Smooth muscle cell (in vitro differentiated cells): ENCODE results near the gene TRIM2. TPM values are rescaled to one million over a fixed set of nuclear protein-coding genes. Genes with fewer than 3 reads are reported as not detected.

Experiments used
- DNase-seq: peaks from one replicate; lab custom pipeline; 2025; ENCODE audit not compliant: unreplicated experiment; lab: John Stamatoyannopoulos, UW
- H2AFZ ChIP-seq: fragments of 200-600 bp; sonication (generic); 2 replicates; pipeline ENCODE4 v1.6.0; 2016; ENCODE audit warnings: antibody characterized with exemption, low read depth, mild to moderate bottlenecking
- H3F3A ChIP-seq: fragments of 200-600 bp; sonication (generic); 2 replicates; pipeline ENCODE4 v1.6.0; 2017; ENCODE audit warnings: antibody characterized with exemption, low read depth
- H3K27ac ChIP-seq: fragments of 200-600 bp; sonication (generic); 2 replicates; pipeline ENCODE4 v1.5.1; 2016; ENCODE audit warnings: low read depth, mild to moderate bottlenecking
- H3K27me3 ChIP-seq: fragments of 200-600 bp; sonication (generic); 2 replicates; pipeline ENCODE4 v1.6.1; 2016; ENCODE audit warnings: low read depth, mild to moderate bottlenecking
- H3K36me3 ChIP-seq: fragments of 200-600 bp; sonication (generic); 2 replicates; pipeline ENCODE4 v1.5.1; 2016; ENCODE audit warnings: low read depth
- H3K4me1 ChIP-seq: fragments of 200-600 bp; sonication (generic); 2 replicates; pipeline ENCODE4 v1.5.1; 2016; ENCODE audit warnings: low read depth
- H3K4me2 ChIP-seq: fragments of 200-600 bp; sonication (generic); 2 replicates; pipeline ENCODE4 v1.6.0; 2016; ENCODE audit warnings: mild to moderate bottlenecking
- H3K4me3 ChIP-seq: fragments of 200-600 bp; sonication (generic); 2 replicates; pipeline ENCODE4 v1.5.1; 2016; ENCODE audit warnings: mild to moderate bottlenecking
- H3K79me2 ChIP-seq: fragments of 200-600 bp; sonication (generic); 2 replicates; pipeline ENCODE4 v1.6.0; 2016; ENCODE audit warnings: low read depth, mild to moderate bottlenecking
- H3K9ac ChIP-seq: fragments of 200-600 bp; sonication (generic); 2 replicates; pipeline ENCODE4 v1.6.0; 2016; ENCODE audit warnings: low read depth
- H3K9me3 ChIP-seq: fragments of 200-600 bp; sonication (generic); replicated peaks from 2 replicates; pipeline ENCODE4 v1.5.1; 2016; ENCODE audit warnings: low read depth
- H4K20me1 ChIP-seq: fragments of 200-600 bp; sonication (generic); 2 replicates; pipeline ENCODE4 v1.6.0; 2016; ENCODE audit warnings: low read depth
- WGBS: methylation state at CpG from one replicate; pipeline ENCODE4 v1.1.7; 2016; ENCODE audit warnings: low lambda C conversion rate; 5-methylcytosine and 5-hydroxymethylcytosine counted together
- polyA plus RNA-seq: library from polyadenylated mRNA; unstranded; fragments of >200 nt; fragmentation: Nextera tagmentation; extraction: Ambion mirVana; gene quantifications from 2 replicates; pipeline ENCODE4 v1.2.1, GENCODE V29; 2016
- total RNA-seq: library from RNA; depleted of rRNA; stranded (reverse); fragments of >200 nt; gene quantifications from 2 replicates; pipeline ENCODE4 v1.2.3, GENCODE V29; 2014
- TF ChIP-seq, protein P1 (sequence below): fragments of 200-600 bp; sonication (generic); IDR thresholded peaks from 2 replicates; pipeline ENCODE4 v1.5.1; 2017; ENCODE audit warnings: borderline replicate concordance, mild to moderate bottlenecking, antibody characterized with exemption; ENCODE audit not compliant: insufficient read depth, poor library complexity, severe bottlenecking

Gene TRIM2
- total and polyA plus RNA-seq, 2 experiments from 2014 or later: 9.1 to 33.4 TPM

DNA sequence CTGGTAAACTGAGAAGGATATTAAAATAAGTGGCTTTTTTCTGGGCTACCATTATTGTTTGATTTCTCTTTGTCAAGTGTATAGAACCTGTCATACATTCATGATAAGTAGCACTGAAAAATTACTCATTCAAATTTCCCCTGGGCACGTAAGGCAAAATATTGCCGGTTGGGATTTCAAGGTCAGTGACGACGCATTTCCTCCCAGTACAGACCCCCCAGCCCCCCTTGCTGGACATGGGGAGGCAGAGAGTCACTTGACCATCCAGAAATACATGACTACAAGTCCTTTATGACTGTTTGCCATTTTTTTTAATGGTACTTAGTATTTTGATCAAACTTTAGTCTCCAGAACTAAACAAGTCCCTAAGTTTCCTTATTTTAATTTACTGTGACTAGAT is 133.4 kb downstream of the TRIM2 start:
- no peaks in the 10 kb centered on the region for H4K20me1 ChIP-seq
- H3F3A ChIP-seq: no peaks in the 10 kb centered on the region
- no peaks in the 10 kb centered on the region for H3K27me3 ChIP-seq
- H2AFZ ChIP-seq: no peak overlapping the region
- 96% methylated on average over 4 of the region's 4 CpGs for WGBS
- DNase-seq: no peak
- H3K4me2 ChIP-seq: no peak overlapping the region
- no peak overlapping the region for H3K27ac ChIP-seq
- H3K36me3 ChIP-seq: no peaks in the 10 kb centered on the region
- H3K9me3 ChIP-seq: no peaks in the 10 kb centered on the region
- TF ChIP-seq, protein P1, sequence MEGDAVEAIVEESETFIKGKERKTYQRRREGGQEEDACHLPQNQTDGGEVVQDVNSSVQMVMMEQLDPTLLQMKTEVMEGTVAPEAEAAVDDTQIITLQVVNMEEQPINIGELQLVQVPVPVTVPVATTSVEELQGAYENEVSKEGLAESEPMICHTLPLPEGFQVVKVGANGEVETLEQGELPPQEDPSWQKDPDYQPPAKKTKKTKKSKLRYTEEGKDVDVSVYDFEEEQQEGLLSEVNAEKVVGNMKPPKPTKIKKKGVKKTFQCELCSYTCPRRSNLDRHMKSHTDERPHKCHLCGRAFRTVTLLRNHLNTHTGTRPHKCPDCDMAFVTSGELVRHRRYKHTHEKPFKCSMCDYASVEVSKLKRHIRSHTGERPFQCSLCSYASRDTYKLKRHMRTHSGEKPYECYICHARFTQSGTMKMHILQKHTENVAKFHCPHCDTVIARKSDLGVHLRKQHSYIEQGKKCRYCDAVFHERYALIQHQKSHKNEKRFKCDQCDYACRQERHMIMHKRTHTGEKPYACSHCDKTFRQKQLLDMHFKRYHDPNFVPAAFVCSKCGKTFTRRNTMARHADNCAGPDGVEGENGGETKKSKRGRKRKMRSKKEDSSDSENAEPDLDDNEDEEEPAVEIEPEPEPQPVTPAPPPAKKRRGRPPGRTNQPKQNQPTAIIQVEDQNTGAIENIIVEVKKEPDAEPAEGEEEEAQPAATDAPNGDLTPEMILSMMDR: no peak
- H3K4me1 ChIP-seq: no peaks in the 10 kb centered on the region
- no peak overlapping the region for H3K9ac ChIP-seq
- no peaks in the 10 kb centered on the region for H3K79me2 ChIP-seq
- no peak overlapping the region for H3K4me3 ChIP-seq

DNA sequence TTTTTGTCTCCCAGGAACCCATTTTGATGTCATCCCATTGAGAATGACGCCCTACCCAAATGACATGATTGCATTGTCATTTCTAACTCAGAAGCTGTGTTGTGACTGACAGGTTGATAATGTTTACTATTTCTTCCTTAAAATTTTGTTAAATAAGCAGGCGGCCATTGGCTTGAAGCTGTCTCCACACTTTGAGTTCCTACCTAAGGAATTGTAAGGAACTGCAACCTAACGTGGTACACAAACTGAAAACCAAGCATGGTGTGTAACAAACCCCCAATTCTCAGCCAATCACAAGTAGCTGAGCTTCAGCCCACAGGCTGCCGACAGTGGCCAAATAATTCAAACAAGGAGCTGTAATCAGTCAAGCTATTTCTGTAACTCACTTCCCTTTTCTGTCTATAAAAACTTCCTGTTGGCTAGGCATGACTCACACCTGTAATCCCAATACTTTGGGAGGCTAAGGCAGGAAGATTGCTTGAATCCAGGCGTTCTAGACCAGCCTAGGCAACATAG is 137.4 kb downstream of the TRIM2 start:
- Histone ChIP-seq H3K9me3 (no peaks in the 10 kb centered on the region), H3F3A (no peaks in the 10 kb centered on the region), H3K36me3 (no peaks in the 10 kb centered on the region), H3K4me2 (no peak overlapping the region), H4K20me1 (no peaks in the 10 kb centered on the region), H2AFZ (no peak overlapping the region), H3K9ac (no peak overlapping the region), H3K4me3 (no peak overlapping the region), H3K4me1 (peaks cover 8% of the 10 kb centered on the region), H3K27me3 (no peaks in the 10 kb centered on the region), H3K79me2 (no peaks in the 10 kb centered on the region), H3K27ac (no peak overlapping the region)
- 60% methylated on average over 5 of the region's 5 CpGs for WGBS
- DNase-seq: no peak
- TF ChIP-seq, protein P1: no peak

DNA sequence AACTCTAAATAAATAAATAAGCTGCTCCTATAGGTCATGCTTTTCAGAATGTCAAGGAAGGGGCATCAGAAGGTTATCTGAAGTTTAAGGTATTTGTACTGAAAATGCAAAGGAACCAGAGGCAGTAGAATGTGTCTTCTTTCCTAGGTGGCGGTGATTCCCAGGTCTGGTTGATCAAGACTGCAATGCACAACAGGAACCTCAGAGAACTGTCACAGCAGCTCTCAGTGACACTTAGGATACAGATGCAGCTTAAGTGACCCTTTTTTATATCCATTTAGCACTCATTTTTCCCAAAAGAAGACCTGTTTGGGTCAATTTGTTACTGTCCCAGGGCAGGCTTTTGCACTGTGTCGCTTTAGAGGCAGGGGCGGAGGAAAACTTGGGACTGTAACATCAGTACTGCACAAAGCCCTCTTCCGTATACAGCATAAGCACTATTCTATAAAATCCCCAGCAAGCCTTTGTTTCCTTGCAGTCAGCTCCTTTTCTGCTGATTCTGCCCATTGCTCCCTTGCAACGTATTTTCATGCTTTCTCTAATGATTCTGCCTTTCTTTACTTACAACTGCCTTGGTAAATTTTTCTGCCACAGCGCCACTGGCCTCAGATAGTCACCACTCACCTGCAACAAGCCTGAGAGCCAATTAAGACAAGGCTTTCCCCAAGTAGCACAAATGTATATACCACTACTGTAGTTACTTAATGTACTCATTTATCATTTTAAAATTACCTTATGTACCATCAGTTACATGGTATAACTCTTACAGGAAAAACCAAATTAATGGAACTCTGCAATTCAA is 138.7 kb downstream of the TRIM2 start:
- WGBS: 93% methylated on average over 6 of the region's 6 CpGs
- no peak overlapping the region for H2AFZ ChIP-seq

More for the DNA sequence above, 138.7 kb downstream of the TRIM2 start:
- H3K9ac ChIP-seq: no peak overlapping the region
- H3K79me2 ChIP-seq: no peaks in the 10 kb centered on the region
- no peak overlapping the region for H3K4me3 ChIP-seq
- H3K9me3 ChIP-seq: no peaks in the 10 kb centered on the region
- TF ChIP-seq, protein P1: no peak
- H3K27me3 ChIP-seq: no peaks in the 10 kb centered on the region
- H3K4me2 ChIP-seq: no peak overlapping the region
- H3K36me3 ChIP-seq: no peaks in the 10 kb centered on the region
- H3K27ac ChIP-seq: no peak overlapping the region
- H4K20me1 ChIP-seq: no peaks in the 10 kb centered on the region
- H3K4me1 ChIP-seq: peaks cover 8% of the 10 kb centered on the region
- H3F3A ChIP-seq: no peaks in the 10 kb centered on the region
- no peak for DNase-seq
